ENCODE measurements around the gene BRSK2. TPM values are rescaled to one million over a fixed set of nuclear protein-coding genes. Genes with fewer than 3 reads are reported as not detected.
"Not testable (repeated sequence)": the region's sequence is repeated elsewhere in the genome, so short reads cannot be mapped to it uniquely, and the experiment has no call there.

BRSK2 gene
- total RNA-seq, 1 donor from 2014 or later, result 9.3 TPM

DNA sequence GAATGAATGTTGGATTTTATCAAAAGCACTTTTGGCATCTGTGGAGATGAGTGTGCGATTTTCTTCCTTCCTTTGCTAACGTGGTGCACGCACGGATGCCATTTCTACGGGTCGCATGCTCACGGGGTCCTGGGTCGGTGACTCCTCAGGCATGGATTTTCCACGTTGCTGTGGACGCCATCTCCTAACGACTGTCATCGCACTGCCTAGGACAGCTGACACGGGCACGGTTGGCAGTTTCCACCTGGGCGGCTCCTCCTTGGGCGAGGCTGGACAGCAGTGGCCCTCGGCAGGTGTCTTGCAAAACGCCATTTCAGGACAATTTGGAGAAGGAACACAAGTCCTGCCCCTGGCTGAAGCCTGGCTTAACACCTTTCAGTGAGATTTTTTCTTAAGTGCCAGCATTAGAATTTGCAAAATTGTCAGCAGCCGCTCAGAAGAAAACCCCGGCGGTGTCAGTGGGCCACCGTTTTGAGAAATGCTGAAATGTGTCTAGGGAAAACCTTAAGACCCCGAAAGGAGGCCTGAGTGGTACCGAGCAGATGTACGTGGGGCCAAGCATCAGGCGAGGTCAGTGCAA, 45.6 kb upstream of the BRSK2 start:
- TF ChIP-seq, protein P1, sequence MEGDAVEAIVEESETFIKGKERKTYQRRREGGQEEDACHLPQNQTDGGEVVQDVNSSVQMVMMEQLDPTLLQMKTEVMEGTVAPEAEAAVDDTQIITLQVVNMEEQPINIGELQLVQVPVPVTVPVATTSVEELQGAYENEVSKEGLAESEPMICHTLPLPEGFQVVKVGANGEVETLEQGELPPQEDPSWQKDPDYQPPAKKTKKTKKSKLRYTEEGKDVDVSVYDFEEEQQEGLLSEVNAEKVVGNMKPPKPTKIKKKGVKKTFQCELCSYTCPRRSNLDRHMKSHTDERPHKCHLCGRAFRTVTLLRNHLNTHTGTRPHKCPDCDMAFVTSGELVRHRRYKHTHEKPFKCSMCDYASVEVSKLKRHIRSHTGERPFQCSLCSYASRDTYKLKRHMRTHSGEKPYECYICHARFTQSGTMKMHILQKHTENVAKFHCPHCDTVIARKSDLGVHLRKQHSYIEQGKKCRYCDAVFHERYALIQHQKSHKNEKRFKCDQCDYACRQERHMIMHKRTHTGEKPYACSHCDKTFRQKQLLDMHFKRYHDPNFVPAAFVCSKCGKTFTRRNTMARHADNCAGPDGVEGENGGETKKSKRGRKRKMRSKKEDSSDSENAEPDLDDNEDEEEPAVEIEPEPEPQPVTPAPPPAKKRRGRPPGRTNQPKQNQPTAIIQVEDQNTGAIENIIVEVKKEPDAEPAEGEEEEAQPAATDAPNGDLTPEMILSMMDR (IDR thresholded peaks at IDR 0.05), result no peak
- intact Hi-C loops (cut with DNase I), result no loop called here
- no peaks in the 10 kb centered on the region for H3K27me3 ChIP-seq
- H3K27ac ChIP-seq, result no peak overlapping the region
- DNase-seq (ENCODE audit: low spot score in 2 of 2), result peak in 1 of 2 donors; percentile 51
- H3K4me3 ChIP-seq, result no peak overlapping the region
- H3K9me3 ChIP-seq, result no peaks in the 10 kb centered on the region
- H3K4me1 ChIP-seq, result no peaks in the 10 kb centered on the region
- no peaks in the 10 kb centered on the region for H3K36me3 ChIP-seq

DNA sequence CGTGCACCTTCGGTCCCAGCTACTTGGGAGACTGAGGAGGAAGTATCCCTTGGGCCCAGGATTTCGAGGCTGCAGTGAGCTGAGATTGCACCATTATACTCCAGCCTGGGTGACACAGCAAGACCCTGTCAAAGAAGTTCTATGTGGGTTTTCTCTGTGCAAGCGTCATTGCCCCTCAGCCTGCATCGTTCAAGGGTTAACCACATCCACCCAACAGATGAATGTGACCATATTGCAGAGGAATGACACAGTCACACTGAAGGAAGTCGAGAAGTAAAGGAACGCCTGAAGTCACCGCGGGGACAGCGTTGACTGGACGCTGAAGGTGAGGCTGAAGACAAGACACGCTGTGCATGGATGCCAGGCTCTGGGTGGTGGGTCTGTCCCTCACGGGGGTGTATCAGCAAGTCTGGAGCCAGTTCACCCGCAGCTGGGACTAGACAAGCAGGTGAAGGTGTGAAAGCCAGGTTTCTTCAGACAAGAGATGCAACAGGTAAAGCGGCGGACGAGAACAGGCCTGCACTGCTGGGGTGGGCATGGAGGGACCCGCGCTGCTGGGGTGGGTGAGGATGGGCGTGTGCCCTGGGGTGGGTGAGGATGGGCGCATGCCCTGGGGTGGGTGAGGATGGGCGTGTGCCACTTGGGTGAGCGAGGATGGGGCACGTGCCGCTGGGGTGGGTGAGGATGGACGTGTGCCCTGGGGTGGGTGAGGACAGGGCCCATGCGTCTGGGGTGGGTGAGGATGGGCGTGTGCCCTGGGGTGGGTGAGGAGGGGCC, 43.8 kb upstream of the BRSK2 start:
- peak in 1 of 2 donors; percentile 55 for DNase-seq (ENCODE audit: low spot score in 2 of 2)
- H3K4me3 ChIP-seq, result no peak overlapping the region
- H3K27me3 ChIP-seq, result no peaks in the 10 kb centered on the region
- intact Hi-C loops (cut with DNase I), result no loop called here
- no peaks in the 10 kb centered on the region for H3K9me3 ChIP-seq
- no peaks in the 10 kb centered on the region for H3K36me3 ChIP-seq
- no peak overlapping the region for H3K27ac ChIP-seq
- TF ChIP-seq, protein P1 (IDR thresholded peaks at IDR 0.05), result no peak
- no peaks in the 10 kb centered on the region for H3K4me1 ChIP-seq

DNA sequence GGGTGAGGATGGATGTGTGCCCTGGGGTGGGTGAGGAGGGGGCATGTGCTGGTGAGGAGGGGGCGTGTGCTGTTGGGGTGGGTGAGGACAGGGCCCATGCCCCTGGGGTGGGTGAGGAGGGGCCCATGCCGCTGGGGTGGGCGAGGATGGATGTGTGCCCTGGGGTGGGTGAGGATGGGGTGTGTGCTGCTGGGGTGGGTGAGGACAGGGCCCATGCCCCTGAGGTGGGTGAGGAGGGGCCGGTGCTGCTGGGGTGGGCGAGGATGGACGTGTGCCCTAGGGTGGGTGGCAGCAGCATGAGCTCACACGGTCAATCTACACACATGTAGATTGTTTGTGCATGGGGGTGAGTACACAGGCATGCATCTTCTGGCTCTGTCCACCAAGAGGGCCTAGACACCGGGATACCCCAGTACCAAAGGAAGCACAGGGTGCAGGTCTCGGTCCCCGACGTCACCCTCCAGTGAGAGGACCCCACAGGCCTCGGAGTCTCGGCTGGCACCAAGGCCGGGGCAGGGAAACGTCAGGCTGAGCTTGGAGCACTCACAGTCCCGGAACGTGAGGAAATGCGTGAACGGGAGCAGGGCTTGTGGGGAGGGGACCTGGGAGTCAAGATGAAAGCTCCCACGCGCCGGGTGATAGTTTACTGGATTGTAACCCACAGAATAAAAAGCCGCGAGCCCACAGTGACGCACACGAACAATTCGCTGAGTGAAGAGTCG, 42.9 kb upstream of the BRSK2 start:
- no peak for DNase-seq (ENCODE audit: low spot score in 2 of 2)
- TF ChIP-seq, protein P1 (IDR thresholded peaks at IDR 0.05), result no peak
- intact Hi-C loops (cut with DNase I), result no loop called here
- Histone ChIP-seq H3K4me1 (no peaks in the 10 kb centered on the region), H3K9me3 (no peaks in the 10 kb centered on the region), H3K27ac (no peak overlapping the region), H3K4me3 (no peak overlapping the region), H3K27me3 (no peaks in the 10 kb centered on the region), H3K36me3 (no peaks in the 10 kb centered on the region)

DNA sequence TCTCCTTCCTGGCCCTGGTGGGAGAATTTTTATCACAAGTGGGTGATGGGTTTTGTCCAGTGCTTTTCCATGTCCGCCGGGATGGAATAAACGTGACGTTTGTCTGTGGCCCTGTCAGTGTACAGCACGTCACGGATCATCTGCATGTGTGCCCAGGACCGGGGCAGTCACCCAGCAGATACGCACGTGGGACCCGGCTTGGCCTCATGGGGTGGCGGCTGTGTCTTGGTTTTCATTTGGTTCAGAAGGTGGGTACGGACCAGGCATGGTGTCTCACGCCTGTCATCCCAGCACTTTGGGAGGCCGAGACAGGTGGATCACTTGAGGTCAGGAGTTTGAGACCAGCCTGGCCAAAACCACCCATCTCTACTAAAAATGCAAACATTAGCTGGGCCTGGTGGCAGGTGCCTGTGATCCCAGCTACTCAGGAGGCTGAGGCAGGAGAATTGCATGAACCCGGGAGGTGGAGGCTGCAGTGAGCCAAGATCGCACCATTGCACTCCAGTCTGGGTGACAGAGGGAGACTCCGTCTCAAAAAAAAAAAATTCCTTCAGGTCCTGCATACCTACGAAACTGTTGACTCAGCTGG, 42.2 kb upstream of the BRSK2 start:
- H3K36me3 ChIP-seq; H3K27ac ChIP-seq; H3K9me3 ChIP-seq; H3K4me3 ChIP-seq; DNase-seq (ENCODE audit: low spot score in 2 of 2); H3K4me1 ChIP-seq; intact Hi-C loops (cut with DNase I); H3K27me3 ChIP-seq: not testable (repeated sequence)

DNA sequence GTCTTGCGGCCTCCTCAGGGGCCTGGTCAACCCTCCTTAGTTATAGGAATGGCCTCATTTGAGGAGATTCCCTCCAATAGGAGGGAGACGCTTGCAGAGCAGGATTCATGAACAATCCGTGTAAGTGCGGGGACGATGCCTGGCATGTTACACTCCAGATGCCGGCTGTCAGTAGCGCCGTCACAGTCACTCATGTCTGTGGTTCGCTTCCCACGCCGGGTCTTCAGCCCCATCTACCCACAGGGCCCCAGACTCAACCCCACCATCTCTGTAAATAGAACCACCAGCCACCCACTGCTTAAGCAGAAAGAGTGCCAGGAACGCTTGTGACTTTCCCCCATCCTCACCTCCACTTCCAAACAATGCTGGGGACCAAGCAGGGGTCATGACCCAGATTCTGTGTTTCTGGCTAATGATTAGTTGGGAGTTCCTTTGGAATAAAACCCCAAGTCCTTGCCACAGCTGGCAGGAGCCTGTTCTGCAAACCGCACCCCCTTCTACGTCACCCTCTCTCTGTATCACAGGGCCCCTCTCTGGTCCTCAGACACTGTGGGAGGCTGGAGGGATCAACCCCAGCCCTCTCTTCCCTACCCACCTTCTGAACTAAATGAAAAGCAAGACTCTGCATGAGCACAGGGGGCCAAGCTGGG, 41.5 kb upstream of the BRSK2 start:
- intact Hi-C loops (cut with DNase I), result no loop called here
- TF ChIP-seq, protein P1 (IDR thresholded peaks at IDR 0.05), result no peak
- DNase-seq (ENCODE audit: low spot score in 2 of 2), result no peak
- H3K36me3 ChIP-seq, result no peaks in the 10 kb centered on the region
- no peaks in the 10 kb centered on the region for H3K9me3 ChIP-seq
- H3K4me3 ChIP-seq, result no peak overlapping the region
- H3K27ac ChIP-seq, result no peak overlapping the region
- H3K27me3 ChIP-seq, result no peaks in the 10 kb centered on the region
- no peaks in the 10 kb centered on the region for H3K4me1 ChIP-seq

All from ascending aorta (tissue), 2 donors.